A549 (cell line): ENCODE measurements around the gene TNRC6B. TPM values are rescaled to one million over a fixed set of nuclear protein-coding genes. Genes with fewer than 3 reads are reported as not detected.

Source experiments
- ATAC-seq, 2 experiments: fragments of 200-7000 bp in 1 of 2; fragments of >200 bp in 1 of 2; cut with Nextera tagmentation in 1 of 2; cut with Tn5 transposase in 1 of 2; 3 replicates each; pipeline versions ENCODE4 v1.8.0 to v1.9.1; 2018 to 2020; ENCODE audit warnings: mild to moderate bottlenecking in 1 of 2, moderate library complexity in 1 of 2
- CTCF ChIA-PET: fragments of 300-600 bp; sonication (Branson Sonifier 250); formaldehyde crosslinking; extraction: SDS; loops from one replicate; lab custom pipeline; 2021; ENCODE audit warnings: antibody characterized with exemption, inconsistent platforms; lab: Yijun Ruan, JAX
- POLR2A ChIA-PET: fragments of 350-600 bp; formaldehyde crosslinking; extraction: SDS; loops from one replicate; lab custom pipeline; 2021; ENCODE audit warnings: antibody characterized with exemption, inconsistent platforms; lab: Yijun Ruan, JAX
- DNase-seq, 2 experiments: peaks; one replicate each; pipeline versions ENCODE4 v3.0.0 to v3.0.0-alpha.2; 2011 to 2016; ENCODE audit warnings: low read depth in 1 of 2, low spot score in 1 of 2
- FAIRE-seq: peaks from 2 replicates; lab custom pipeline; 2011; peaks lifted over from hg19 to GRCh38; lab: Jason Lieb, UNC
- H3K27ac ChIP-seq, 2 experiments: fragments of >200 bp; sonication (Bioruptor Twin); formaldehyde crosslinking; 3 replicates each; pipeline ENCODE4 v1.5.1; 2016 to 2017
- H3K4me1 ChIP-seq: fragments of >200 bp; sonication (Bioruptor Twin); formaldehyde crosslinking; 3 replicates; pipeline ENCODE4 v1.6.1; 2016
- H3K4me2 ChIP-seq: fragments of >200 bp; sonication (Bioruptor Twin); formaldehyde crosslinking; 3 replicates; pipeline ENCODE4 v1.6.1; 2016
- H3K4me3 ChIP-seq: fragments of >200 bp; sonication (Bioruptor Twin); formaldehyde crosslinking; 3 replicates; pipeline ENCODE4 v1.5.1; 2016
- H3K9me3 ChIP-seq: fragments of >200 bp; sonication (Bioruptor Twin); formaldehyde crosslinking; 3 replicates; pipeline ENCODE4 v1.6.1; 2016
- BHLHE40 ChIP-seq: IDR thresholded peaks from 2 replicates; pipeline ENCODE4 v1.6.1; 2012; ENCODE audit warnings: low read depth, low read length, inconsistent platforms
- CEBPB ChIP-seq, 2 experiments: fragments of >200 bp in 1 of 2; sonication (Bioruptor Twin) in 1 of 2; formaldehyde crosslinking in 1 of 2; IDR thresholded peaks; 2 replicates each; pipeline ENCODE4 v1.6.1; 2012 to 2016
- CHD2 ChIP-seq: fragments of 150-350 bp; IDR thresholded peaks from 2 replicates; pipeline ENCODE4 v1.6.1; 2014; ENCODE audit warnings: low read length; ENCODE audit not compliant: partially characterized antibody
- EHF ChIP-seq: fragments of 250-450 bp; sonication (Bioruptor Pico); IDR thresholded peaks from 2 replicates; pipeline ENCODE4 v1.5.0; 2020; ENCODE audit warnings: mild to moderate bottlenecking
- EP300 ChIP-seq, 2 experiments: fragments of >200 bp; sonication (Bioruptor Twin); formaldehyde crosslinking; IDR thresholded peaks; 2 replicates in 1 of 2; 3 replicates in 1 of 2; pipeline ENCODE4 v1.6.1; 2016 to 2017
- FOSB ChIP-seq: fragments of 250-450 bp; sonication (Bioruptor Pico); IDR thresholded peaks from 2 replicates; pipeline ENCODE4 v1.5.0; 2020; ENCODE audit warnings: mild to moderate bottlenecking, moderate library complexity
- FOXS1 ChIP-seq: fragments of 250-450 bp; sonication (Bioruptor Pico); IDR thresholded peaks from 2 replicates; pipeline ENCODE4 v1.5.0; 2020; ENCODE audit warnings: mild to moderate bottlenecking, moderate library complexity
- GATA3 ChIP-seq: IDR thresholded peaks from 2 replicates; pipeline ENCODE4 v1.6.1; 2012; ENCODE audit warnings: borderline replicate concordance
- JUN ChIP-seq, 2 experiments: fragments of >200 bp; sonication (Bioruptor Twin); formaldehyde crosslinking; IDR thresholded peaks; 2 replicates in 1 of 2; 3 replicates in 1 of 2; pipeline ENCODE4 v1.6.1; 2016 to 2017
- NPAS2 ChIP-seq: fragments of 250-450 bp; sonication (Bioruptor Pico); IDR thresholded peaks from 2 replicates; pipeline ENCODE4 v1.8.0; 2022; ENCODE audit warnings: mild to moderate bottlenecking, moderate library complexity, borderline replicate concordance
- NR3C1 ChIP-seq: fragments of >200 bp; sonication (Bioruptor Twin); formaldehyde crosslinking; IDR thresholded peaks from 3 replicates; pipeline ENCODE4 v1.6.1; 2017
- RAD21 ChIP-seq, 2 experiments: fragments of >200 bp in 1 of 2; sonication (Bioruptor Twin) in 1 of 2; formaldehyde crosslinking in 1 of 2; IDR thresholded peaks in 1 of 2; conservative IDR thresholded peaks in 1 of 2; 2 replicates in 1 of 2; 3 replicates in 1 of 2; pipeline ENCODE4 v1.6.1; 2012 to 2018; ENCODE audit warnings: inconsistent platforms in 1 of 2
- RARB ChIP-seq: fragments of 250-450 bp; sonication (Bioruptor Pico); IDR thresholded peaks from 2 replicates; pipeline ENCODE4 v1.8.0; 2021; ENCODE audit warnings: mild to moderate bottlenecking, moderate library complexity
- RFX5 ChIP-seq: fragments of 450-650 bp; IDR thresholded peaks from 2 replicates; pipeline ENCODE4 v1.7.1; 2014; ENCODE audit warnings: antibody characterized with exemption, mild to moderate bottlenecking, moderate library complexity
- RNF2 ChIP-seq: fragments of 200-600 bp; sonication (generic); IDR thresholded peaks from 2 replicates; pipeline ENCODE4 v1.6.1; 2016; ENCODE audit warnings: low read depth, mild to moderate bottlenecking, antibody characterized with exemption, moderate library complexity, borderline replicate concordance
- SREBF2 ChIP-seq: fragments of 450-650 bp; IDR thresholded peaks from 2 replicates; pipeline ENCODE4 v1.6.1; 2014; ENCODE audit warnings: mild to moderate bottlenecking, moderate library complexity
- ZSCAN20 ChIP-seq: fragments of 250-450 bp; sonication (Bioruptor Pico); IDR thresholded peaks from 2 replicates; pipeline ENCODE4 v1.8.0; 2022; ENCODE audit warnings: mild to moderate bottlenecking, moderate library complexity
- WGBS: methylation state at CpG from one replicate; pipeline ENCODE4 v1.1.6; 2017; ENCODE audit errors: missing lambda C conversion rate; 5-methylcytosine and 5-hydroxymethylcytosine counted together
- polyA plus RNA-seq, 4 experiments: library from polyadenylated mRNA; depleted of rRNA in 3 of 4; stranded (reverse); fragments of >200 nt; fragmentation: RNase III in 1 of 4; extraction: RNeasy Plus Mini Kit Qiagen cat#74134 plus additional on column Dnase treatment in 1 of 4; gene quantifications; 2 replicates in 3 of 4; 3 replicates in 1 of 4; pipeline ENCODE4 v1.2.3, GENCODE V29; 2011 to 2017
- TF ChIP-seq, protein P1 (sequence below): fragments of 450-650 bp; IDR thresholded peaks from 2 replicates; pipeline ENCODE4 v1.6.1; 2014; ENCODE audit warnings: antibody characterized with exemption
- TF ChIP-seq, protein P2 (sequence below): fragments of 200-600 bp; sonication (generic); IDR thresholded peaks from 2 replicates; pipeline ENCODE4 v1.6.1; 2016; ENCODE audit warnings: antibody characterized with exemption, mild to moderate bottlenecking, moderate library complexity
- TF ChIP-seq, protein P3 (sequence below): fragments of 150-350 bp; IDR thresholded peaks from 2 replicates; pipeline ENCODE4 v1.6.1; 2014; ENCODE audit warnings: low read depth, mild to moderate bottlenecking, low read length
- TF ChIP-seq, protein P4 (sequence below): fragments of >200 bp; sonication (Bioruptor Twin); formaldehyde crosslinking; IDR thresholded peaks from 2 replicates; pipeline ENCODE4 v1.6.1; 2016
- TF ChIP-seq, protein P5 (sequence below): IDR thresholded peaks from 2 replicates; pipeline ENCODE4 v1.6.1; 2012
- TF ChIP-seq, protein P6 (sequence below): fragments of >200 bp; sonication (Bioruptor Twin); formaldehyde crosslinking; IDR thresholded peaks from 3 replicates; pipeline ENCODE4 v1.6.1; 2016

The TNRC6B gene
- polyA plus RNA-seq, 2 of the 4 experiments (the other 2 are of a cell fraction) = 4.9 to 5.0 TPM

DNA sequence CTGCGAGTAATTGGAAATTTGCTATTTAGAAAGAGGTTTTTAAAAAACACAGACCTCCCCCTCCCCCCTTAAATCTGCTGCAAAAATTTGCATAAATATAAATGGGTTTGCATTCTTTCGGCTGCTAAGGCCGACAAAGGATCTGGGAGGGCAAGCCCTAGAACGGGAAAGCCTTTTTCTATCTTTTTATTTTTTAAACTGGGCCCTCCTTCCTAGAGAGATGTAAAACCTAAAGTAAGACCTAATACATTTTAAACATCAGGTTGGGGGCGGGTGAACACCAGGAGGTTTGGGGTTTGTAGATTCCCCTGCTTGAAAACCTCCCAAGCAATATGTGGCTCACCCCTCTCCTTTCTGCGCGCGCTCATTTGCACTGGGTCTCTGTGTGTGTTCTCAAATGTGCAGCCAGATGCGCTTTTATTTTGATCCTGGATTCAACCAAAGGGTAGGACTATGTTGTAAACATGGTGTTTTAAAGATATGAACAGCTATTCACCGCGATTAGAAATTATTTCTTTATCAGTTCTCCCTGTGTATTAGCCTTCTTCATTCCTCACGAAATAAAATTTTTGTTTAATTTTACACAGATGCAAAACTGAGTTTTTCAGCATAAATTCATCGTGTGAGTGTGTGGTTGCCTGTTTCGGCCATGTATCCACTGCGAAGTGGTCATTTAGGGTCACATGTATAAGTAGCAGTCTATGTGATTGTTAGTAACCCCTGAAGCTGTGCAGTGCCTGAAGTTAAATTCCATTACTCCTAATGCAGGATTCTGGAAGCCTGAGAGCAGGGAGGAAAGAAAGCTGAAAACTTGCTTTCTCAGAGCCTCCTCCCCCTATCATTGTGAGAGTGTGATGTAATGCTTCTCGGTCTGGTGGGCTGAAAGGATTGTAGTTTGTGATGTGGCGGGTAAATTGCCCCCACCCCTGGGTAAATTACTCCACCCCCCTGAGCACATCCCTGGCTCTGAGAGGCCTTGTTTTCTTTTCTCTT lies 988 bp downstream of the TNRC6B start:
- WGBS = 3% methylated on average over 17 of the region's 17 CpGs
- Histone ChIP-seq H3K4me1 (peaks cover 50% of the 10 kb centered on the region), H3K4me2 (peak overlapping the region; percentile 77)
- TF ChIP-seq, protein P1, sequence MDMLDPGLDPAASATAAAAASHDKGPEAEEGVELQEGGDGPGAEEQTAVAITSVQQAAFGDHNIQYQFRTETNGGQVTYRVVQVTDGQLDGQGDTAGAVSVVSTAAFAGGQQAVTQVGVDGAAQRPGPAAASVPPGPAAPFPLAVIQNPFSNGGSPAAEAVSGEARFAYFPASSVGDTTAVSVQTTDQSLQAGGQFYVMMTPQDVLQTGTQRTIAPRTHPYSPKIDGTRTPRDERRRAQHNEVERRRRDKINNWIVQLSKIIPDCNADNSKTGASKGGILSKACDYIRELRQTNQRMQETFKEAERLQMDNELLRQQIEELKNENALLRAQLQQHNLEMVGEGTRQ = no peak
- TF ChIP-seq NR3C1 (no peak), RARB (CRISPR knock-in tag) (no peak), NPAS2 (CRISPR knock-in tag) (no peak), EHF (CRISPR knock-in tag) (no peak), RAD21 (conservative IDR thresholded peaks at IDR 0.05 in 1 of 2, IDR thresholded peaks at IDR 0.05 in 1 of 2) (no peak), JUN (IDR thresholded peaks at IDR 0.05) (no peak), ZSCAN20 (CRISPR knock-in tag) (no peak), RFX5 (no peak), EP300 (IDR thresholded peaks at IDR 0.05) (no peak), GATA3 (no peak), SREBF2 (no peak)
- TF ChIP-seq, protein P2, sequence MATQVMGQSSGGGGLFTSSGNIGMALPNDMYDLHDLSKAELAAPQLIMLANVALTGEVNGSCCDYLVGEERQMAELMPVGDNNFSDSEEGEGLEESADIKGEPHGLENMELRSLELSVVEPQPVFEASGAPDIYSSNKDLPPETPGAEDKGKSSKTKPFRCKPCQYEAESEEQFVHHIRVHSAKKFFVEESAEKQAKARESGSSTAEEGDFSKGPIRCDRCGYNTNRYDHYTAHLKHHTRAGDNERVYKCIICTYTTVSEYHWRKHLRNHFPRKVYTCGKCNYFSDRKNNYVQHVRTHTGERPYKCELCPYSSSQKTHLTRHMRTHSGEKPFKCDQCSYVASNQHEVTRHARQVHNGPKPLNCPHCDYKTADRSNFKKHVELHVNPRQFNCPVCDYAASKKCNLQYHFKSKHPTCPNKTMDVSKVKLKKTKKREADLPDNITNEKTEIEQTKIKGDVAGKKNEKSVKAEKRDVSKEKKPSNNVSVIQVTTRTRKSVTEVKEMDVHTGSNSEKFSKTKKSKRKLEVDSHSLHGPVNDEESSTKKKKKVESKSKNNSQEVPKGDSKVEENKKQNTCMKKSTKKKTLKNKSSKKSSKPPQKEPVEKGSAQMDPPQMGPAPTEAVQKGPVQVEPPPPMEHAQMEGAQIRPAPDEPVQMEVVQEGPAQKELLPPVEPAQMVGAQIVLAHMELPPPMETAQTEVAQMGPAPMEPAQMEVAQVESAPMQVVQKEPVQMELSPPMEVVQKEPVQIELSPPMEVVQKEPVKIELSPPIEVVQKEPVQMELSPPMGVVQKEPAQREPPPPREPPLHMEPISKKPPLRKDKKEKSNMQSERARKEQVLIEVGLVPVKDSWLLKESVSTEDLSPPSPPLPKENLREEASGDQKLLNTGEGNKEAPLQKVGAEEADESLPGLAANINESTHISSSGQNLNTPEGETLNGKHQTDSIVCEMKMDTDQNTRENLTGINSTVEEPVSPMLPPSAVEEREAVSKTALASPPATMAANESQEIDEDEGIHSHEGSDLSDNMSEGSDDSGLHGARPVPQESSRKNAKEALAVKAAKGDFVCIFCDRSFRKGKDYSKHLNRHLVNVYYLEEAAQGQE = no peak
- TF ChIP-seq, protein P3, sequence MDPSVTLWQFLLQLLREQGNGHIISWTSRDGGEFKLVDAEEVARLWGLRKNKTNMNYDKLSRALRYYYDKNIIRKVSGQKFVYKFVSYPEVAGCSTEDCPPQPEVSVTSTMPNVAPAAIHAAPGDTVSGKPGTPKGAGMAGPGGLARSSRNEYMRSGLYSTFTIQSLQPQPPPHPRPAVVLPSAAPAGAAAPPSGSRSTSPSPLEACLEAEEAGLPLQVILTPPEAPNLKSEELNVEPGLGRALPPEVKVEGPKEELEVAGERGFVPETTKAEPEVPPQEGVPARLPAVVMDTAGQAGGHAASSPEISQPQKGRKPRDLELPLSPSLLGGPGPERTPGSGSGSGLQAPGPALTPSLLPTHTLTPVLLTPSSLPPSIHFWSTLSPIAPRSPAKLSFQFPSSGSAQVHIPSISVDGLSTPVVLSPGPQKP = no peak
- TF ChIP-seq, protein P4, sequence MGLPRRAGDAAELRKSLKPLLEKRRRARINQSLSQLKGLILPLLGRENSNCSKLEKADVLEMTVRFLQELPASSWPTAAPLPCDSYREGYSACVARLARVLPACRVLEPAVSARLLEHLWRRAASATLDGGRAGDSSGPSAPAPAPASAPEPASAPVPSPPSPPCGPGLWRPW = no peak
- TF ChIP-seq, protein P5, sequence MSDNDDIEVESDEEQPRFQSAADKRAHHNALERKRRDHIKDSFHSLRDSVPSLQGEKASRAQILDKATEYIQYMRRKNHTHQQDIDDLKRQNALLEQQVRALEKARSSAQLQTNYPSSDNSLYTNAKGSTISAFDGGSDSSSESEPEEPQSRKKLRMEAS = no peak
- TF ChIP-seq, all 56 proteins: peak for 0
- H3K9me3 ChIP-seq = no peaks in the 10 kb centered on the region
- FAIRE-seq (no peak), DNase-seq (no peak), ATAC-seq (peak in 1 of 2 experiments; percentile 26; a peak in 3 of 6 replicates)
- POLR2A ChIA-PET = interaction anchor here (0.6 to 1.9 kb wide), 5 partner anchors 10 to 168 kb away, joined by 3 to 49 read pairs (median 5); partner anchors contain the start of gene ADSL
- H3K27ac ChIP-seq = peak overlapping the region; percentile 94 to 97
- H3K4me3 ChIP-seq = peak overlapping the region; percentile 88
- CTCF ChIA-PET = interaction anchor here (1.0 to 3.0 kb wide), 3 partner anchors 13 to 169 kb away, joined by 3 to 12 read pairs (median 4); no protein-coding TSS in a partner anchor

DNA sequence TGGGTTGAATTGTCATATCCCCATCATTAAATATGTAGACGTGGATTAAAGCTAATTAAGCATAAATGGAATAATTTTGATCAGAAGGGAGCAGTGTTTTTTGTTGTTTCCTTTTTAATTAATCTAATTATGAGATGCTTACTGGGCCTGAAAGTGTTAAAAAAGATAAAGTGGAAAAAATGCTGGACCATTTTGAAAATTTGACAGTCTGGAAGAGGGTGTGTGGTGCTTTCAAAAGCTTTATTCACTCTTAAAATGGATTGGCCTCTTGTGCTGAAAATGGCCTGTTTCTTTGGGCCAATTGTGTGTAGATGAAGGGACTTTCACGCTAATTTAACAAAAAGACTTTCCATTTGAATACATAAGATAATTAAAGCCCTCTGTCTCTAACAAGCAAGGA lies 1.8 kb downstream of the TNRC6B start:
- TF ChIP-seq NR3C1 = no peak
- TF ChIP-seq CEBPB (IDR thresholded peaks at IDR 0.05) = no peak
- TF ChIP-seq RNF2 = no peak
- no peak for TF ChIP-seq FOXS1 (CRISPR knock-in tag)
- TF ChIP-seq, protein P6, sequence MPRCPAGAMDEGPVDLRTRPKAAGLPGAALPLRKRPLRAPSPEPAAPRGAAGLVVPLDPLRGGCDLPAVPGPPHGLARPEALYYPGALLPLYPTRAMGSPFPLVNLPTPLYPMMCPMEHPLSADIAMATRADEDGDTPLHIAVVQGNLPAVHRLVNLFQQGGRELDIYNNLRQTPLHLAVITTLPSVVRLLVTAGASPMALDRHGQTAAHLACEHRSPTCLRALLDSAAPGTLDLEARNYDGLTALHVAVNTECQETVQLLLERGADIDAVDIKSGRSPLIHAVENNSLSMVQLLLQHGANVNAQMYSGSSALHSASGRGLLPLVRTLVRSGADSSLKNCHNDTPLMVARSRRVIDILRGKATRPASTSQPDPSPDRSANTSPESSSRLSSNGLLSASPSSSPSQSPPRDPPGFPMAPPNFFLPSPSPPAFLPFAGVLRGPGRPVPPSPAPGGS = no peak
- TF ChIP-seq BHLHE40 = no peak
- no peak for TF ChIP-seq CHD2
- no peak for TF ChIP-seq FOSB (CRISPR knock-in tag)
- Histone ChIP-seq H3K9me3 (no peaks in the 10 kb centered on the region), H3K4me3 (peak overlapping the region; percentile 88), H3K27ac (peak overlapping the region; percentile 94 to 97; a peak in 3 of 6 replicates), H3K4me1 (peaks cover 50% of the 10 kb centered on the region), H3K4me2 (peak overlapping the region; percentile 77)
- CTCF ChIA-PET = interaction anchor here (1.0 to 3.0 kb wide), 3 partner anchors 12 to 168 kb away, joined by 3 to 12 read pairs (median 4); no protein-coding TSS in a partner anchor
- 67% methylated on average over 2 of the region's 2 CpGs for WGBS
- DNase-seq = no peak
- POLR2A ChIA-PET = interaction anchor here (0.6 to 0.8 kb wide), 2 partner anchors 135 to 167 kb away, joined by 3 read pairs; partner anchors contain the start of gene ADSL
- ATAC-seq = no peak
- no peak for FAIRE-seq
